ENCODE data around the gene MYO5B. TPM values are rescaled to one million over a fixed set of nuclear protein-coding genes. Genes with fewer than 3 reads are reported as not detected.
"Not testable (repeated sequence)": the region's sequence is repeated elsewhere in the genome, so short reads cannot be mapped to it uniquely, and the experiment has no call there.

MYO5B gene
- total RNA-seq, 1 donor from 2014 or later, result 0.52 TPM

GRCh38 chr18:49784427-49785185 is 410.3 kb downstream of the MYO5B start:
- Histone ChIP-seq H3K9me3 (ENCODE audit: control insufficient read depth in 3 of 3, low read length in 3 of 3) (no peaks in the 10 kb centered on the region), H3K27ac (ENCODE audit: low read depth, low read length) (no peak overlapping the region), H3K9ac (ENCODE audit: low read depth in 1 of 3, low read length in 3 of 3) (no peak overlapping the region), H3K36me3 (ENCODE audit: control insufficient read depth in 3 of 3, insufficient read depth in 3 of 3, low read length in 3 of 3) (peaks cover 8 to 41% (median 29%) of the 10 kb centered on the region in 3 donors), H3K4me3 (ENCODE audit: low read length in 3 of 3) (no peak overlapping the region), H3K4me1 (ENCODE audit: control insufficient read depth in 3 of 3, insufficient read depth in 3 of 3, low read length in 3 of 3) (peaks cover 0 to 4% (median 0%) of the 10 kb centered on the region in 3 donors), H3K27me3 (ENCODE audit: control insufficient read depth in 3 of 3, insufficient read depth in 3 of 3, low read length in 3 of 3) (no peaks in the 10 kb centered on the region)

DNA sequence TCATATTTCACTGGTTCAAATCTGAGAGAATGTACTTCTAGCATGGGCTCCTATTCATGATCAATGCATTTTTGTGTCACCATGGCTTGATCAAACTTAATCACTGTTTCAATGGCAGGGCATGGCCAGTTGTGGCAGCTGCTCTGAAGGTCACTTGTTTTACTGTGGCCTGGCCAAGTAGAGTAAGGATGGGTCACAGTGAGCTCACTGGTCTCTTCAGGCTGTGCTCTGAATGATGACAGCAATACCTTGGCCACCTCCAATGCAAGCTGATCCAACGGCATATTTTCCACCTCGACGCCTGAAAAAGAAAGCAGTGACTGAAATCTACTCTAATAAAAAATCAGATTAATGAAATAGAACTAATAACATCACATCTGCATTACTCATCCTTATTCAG is 411.3 kb downstream of the MYO5B start:
- not testable (repeated sequence) for H3K4me3 ChIP-seq (ENCODE audit: low read length in 3 of 3); H3K9me3 ChIP-seq (ENCODE audit: control insufficient read depth in 3 of 3, low read length in 3 of 3); H3K9ac ChIP-seq (ENCODE audit: low read depth in 1 of 3, low read length in 3 of 3); H3K27me3 ChIP-seq (ENCODE audit: control insufficient read depth in 3 of 3, insufficient read depth in 3 of 3, low read length in 3 of 3); H3K4me1 ChIP-seq (ENCODE audit: control insufficient read depth in 3 of 3, insufficient read depth in 3 of 3, low read length in 3 of 3)
- Histone ChIP-seq H3K36me3 (ENCODE audit: control insufficient read depth in 3 of 3, insufficient read depth in 3 of 3, low read length in 3 of 3) (peaks cover 11 to 32% (median 27%) of the 10 kb centered on the region in 3 donors), H3K27ac (ENCODE audit: low read depth, low read length) (peak overlapping the region; percentile 33)

DNA sequence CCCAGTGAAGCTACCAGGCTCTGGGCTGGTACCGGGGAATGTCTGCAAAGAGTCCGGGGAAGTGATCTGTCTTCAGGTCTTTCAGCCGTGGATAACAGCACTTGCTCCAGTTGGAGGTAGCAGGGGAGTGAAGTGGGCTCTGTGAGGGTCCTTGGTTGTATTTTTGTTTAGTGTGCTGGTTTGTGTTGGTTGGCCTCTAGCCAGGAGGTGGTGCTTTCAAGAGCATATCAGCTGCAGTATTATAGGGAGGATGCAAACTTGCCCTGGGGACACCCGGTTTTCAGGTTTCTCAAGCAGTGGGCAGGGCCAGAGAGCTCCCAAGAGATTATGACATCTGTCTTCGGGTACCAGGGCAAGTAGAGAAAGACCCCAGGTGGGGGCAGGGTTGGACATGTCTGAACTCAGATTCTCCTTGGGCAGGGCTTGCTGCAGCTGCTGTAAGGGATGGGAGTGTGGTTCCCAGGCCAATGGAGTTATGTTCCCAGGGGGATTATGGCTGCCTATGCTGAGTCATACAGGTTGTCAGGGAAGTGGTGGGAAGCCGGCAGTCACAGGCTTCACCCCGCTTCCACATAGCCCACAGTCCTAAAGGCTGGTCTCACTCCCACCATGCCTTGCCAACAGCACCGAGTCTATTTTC is 416.0 kb downstream of the MYO5B start:
- H3K36me3 ChIP-seq (ENCODE audit: control insufficient read depth in 3 of 3, insufficient read depth in 3 of 3, low read length in 3 of 3), result peaks cover 6 to 22% (median 20%) of the 10 kb centered on the region in 3 donors
- no peaks in the 10 kb centered on the region for H3K9me3 ChIP-seq (ENCODE audit: control insufficient read depth in 3 of 3, low read length in 3 of 3)

More for the DNA sequence above, 416.0 kb downstream of the MYO5B start:
- no peak overlapping the region for H3K4me3 ChIP-seq (ENCODE audit: low read length in 3 of 3)
- no peak overlapping the region for H3K27ac ChIP-seq (ENCODE audit: low read depth, low read length)
- no peaks in the 10 kb centered on the region for H3K27me3 ChIP-seq (ENCODE audit: control insufficient read depth in 3 of 3, insufficient read depth in 3 of 3, low read length in 3 of 3)
- no peak overlapping the region for H3K9ac ChIP-seq (ENCODE audit: low read depth in 1 of 3, low read length in 3 of 3)
- H3K4me1 ChIP-seq (ENCODE audit: control insufficient read depth in 3 of 3, insufficient read depth in 3 of 3, low read length in 3 of 3), result peaks cover 0 to 2% (median 0%) of the 10 kb centered on the region in 3 donors

Small RNA genes within 50 kb of the gene (small RNA-seq; reads per million reads assigned to genes)
- not detected for gene RF00019
- not detected for gene RF00283
- not detected for gene RN7SL310P
- not detected for gene RNA5SP457
- not detected for gene SCARNA17

Other genes with a start within 250 kb of the MYO5B start
- not detected for gene CFAP53, start 71.3 kb upstream of the MYO5B start, total RNA-seq
- gene MBD1, start 86.4 kb upstream of the MYO5B start, total RNA-seq, result 29.2 TPM
- gene CXXC1, start 92.5 kb upstream of the MYO5B start, total RNA-seq, result 13.6 TPM
- 2.6 TPM for gene SKA1, start 179.9 kb upstream of the MYO5B start, total RNA-seq

All from skeletal muscle tissue (tissue), 5 donors.